ENCODE results near the gene MYH11.
"Not testable (repeated sequence)": the region's sequence is repeated elsewhere in the genome, so short reads cannot be mapped to it uniquely, and the experiment has no call there.

The MYH11 gene

GRCh38 chr16:15732416-15732815, 124.4 kb downstream of the MYH11 start:
- DNase-seq (ENCODE audit: low spot score) = no peak
- TF ChIP-seq, protein P1, sequence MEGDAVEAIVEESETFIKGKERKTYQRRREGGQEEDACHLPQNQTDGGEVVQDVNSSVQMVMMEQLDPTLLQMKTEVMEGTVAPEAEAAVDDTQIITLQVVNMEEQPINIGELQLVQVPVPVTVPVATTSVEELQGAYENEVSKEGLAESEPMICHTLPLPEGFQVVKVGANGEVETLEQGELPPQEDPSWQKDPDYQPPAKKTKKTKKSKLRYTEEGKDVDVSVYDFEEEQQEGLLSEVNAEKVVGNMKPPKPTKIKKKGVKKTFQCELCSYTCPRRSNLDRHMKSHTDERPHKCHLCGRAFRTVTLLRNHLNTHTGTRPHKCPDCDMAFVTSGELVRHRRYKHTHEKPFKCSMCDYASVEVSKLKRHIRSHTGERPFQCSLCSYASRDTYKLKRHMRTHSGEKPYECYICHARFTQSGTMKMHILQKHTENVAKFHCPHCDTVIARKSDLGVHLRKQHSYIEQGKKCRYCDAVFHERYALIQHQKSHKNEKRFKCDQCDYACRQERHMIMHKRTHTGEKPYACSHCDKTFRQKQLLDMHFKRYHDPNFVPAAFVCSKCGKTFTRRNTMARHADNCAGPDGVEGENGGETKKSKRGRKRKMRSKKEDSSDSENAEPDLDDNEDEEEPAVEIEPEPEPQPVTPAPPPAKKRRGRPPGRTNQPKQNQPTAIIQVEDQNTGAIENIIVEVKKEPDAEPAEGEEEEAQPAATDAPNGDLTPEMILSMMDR (conservative IDR thresholded peaks at IDR 0.05; ENCODE audit: low read depth) = no peak
- ChIA-PET POLR2A (ENCODE audit: low non-redundant PET) (no interaction called here), CTCF (no interaction called here)
- no peak overlapping the region for H3K27ac ChIP-seq

- CTCF ChIA-PET = no interaction called here
- no peak overlapping the region for H3K27ac ChIP-seq
- POLR2A ChIA-PET (ENCODE audit: low non-redundant PET) = no interaction called here
- no peak for DNase-seq (ENCODE audit: low spot score)
- TF ChIP-seq, protein P1 (conservative IDR thresholded peaks at IDR 0.05; ENCODE audit: low read depth) = no peak
Measured at GRCh38 chr16:15729152-15729551, 127.7 kb downstream of the MYH11 start.

DNA sequence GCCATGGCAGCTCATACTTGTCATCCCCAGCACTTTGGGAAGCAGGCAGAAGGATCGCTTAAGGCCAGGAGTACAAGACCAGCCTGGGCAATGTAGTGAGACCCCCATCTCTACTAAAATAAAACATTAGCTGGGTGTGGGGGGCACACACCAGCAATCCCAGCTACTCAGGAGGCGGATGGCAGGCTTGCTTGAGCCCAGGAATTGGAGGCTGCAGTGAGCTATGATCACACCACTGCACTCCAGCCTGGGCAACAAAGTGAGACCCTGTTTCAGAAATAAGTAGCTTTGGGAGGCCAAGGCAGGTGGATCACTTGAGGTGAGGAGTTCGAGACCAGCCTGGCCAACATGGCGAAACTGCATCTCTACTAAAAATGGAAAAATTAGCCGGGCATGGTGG, 129.1 kb downstream of the MYH11 start:
- CTCF ChIA-PET; DNase-seq (ENCODE audit: low spot score); POLR2A ChIA-PET (ENCODE audit: low non-redundant PET): not testable (repeated sequence)
- H3K27ac ChIP-seq = peak overlapping the region; percentile 16; the same call in 1 of the 2 replicates

GRCh38 chr16:15726715-15727114, 130.1 kb downstream of the MYH11 start:
- ChIA-PET CTCF (interaction anchor here (0.7 kb wide), 1 partner anchor 44 kb away, joined by 3 read pairs; no protein-coding TSS in a partner anchor), POLR2A (ENCODE audit: low non-redundant PET) (no interaction called here)
- no peak for DNase-seq (ENCODE audit: low spot score)
- peak overlapping the region; percentile 16 for H3K27ac ChIP-seq
- TF ChIP-seq, protein P1 (conservative IDR thresholded peaks at IDR 0.05; ENCODE audit: low read depth) = no peak

GRCh38 chr16:15725641-15726240, 131.1 kb downstream of the MYH11 start:
- POLR2A ChIA-PET (ENCODE audit: low non-redundant PET) = no interaction called here
- CTCF ChIA-PET = interaction anchor here (0.6 kb wide), 1 partner anchor 104 kb away, joined by 3 read pairs; no protein-coding TSS in a partner anchor
- no peak for DNase-seq (ENCODE audit: low spot score)
- TF ChIP-seq, protein P1 (conservative IDR thresholded peaks at IDR 0.05; ENCODE audit: low read depth) = no peak
- no peak overlapping the region for H3K27ac ChIP-seq

- DNase-seq (ENCODE audit: low spot score) = no peak
- ChIA-PET CTCF (no interaction called here), POLR2A (ENCODE audit: low non-redundant PET) (no interaction called here)
- TF ChIP-seq, protein P1 (conservative IDR thresholded peaks at IDR 0.05; ENCODE audit: low read depth) = no peak
- H3K27ac ChIP-seq = 0 out of 2 replicates have a peak overlapping the region, but pooled peaks have one; percentile 11
Measured at GRCh38 chr16:15723808-15724207, 133.0 kb downstream of the MYH11 start.

GRCh38 chr16:15721018-15721417, 135.8 kb downstream of the MYH11 start:
- H3K27ac ChIP-seq = no peak overlapping the region
- ChIA-PET CTCF (interaction anchor here (0.6 kb wide), 1 partner anchor 45 kb away, joined by 5 read pairs; no protein-coding TSS in a partner anchor), POLR2A (ENCODE audit: low non-redundant PET) (no interaction called here)
- TF ChIP-seq, protein P1 (conservative IDR thresholded peaks at IDR 0.05; ENCODE audit: low read depth) = no peak
- no peak for DNase-seq (ENCODE audit: low spot score)

Data from RWPE1 (cell line).